HG03521 (cell line): ENCODE data around the gene AHRR.
"Not testable (repeated sequence)": the region's sequence is repeated elsewhere in the genome, so short reads cannot be mapped to it uniquely, and the experiment has no call there.

Source experiments
- ATAC-seq: cut with Tn5 transposase; IDR thresholded peaks from one replicate; pipeline ENCODE4 v1.9.1; 2021; ENCODE audit warnings: mild to moderate bottlenecking, moderate library complexity; ENCODE audit not compliant: unreplicated experiment

The AHRR gene

GRCh38 chr5:362978-363765 is 41.7 kb downstream of the AHRR start:
- ATAC-seq, result no peak

- no peak for ATAC-seq
Measured at GRCh38 chr5:364497-364896, 43.0 kb downstream of the AHRR start.

GRCh38 chr5:366541-367357 is 45.2 kb downstream of the AHRR start:
- no peak for ATAC-seq

GRCh38 chr5:367358-368130 is 46.0 kb downstream of the AHRR start:
- no peak for ATAC-seq

- peak; percentile 44 for ATAC-seq
Measured at GRCh38 chr5:368183-369084, 46.9 kb downstream of the AHRR start.

- peak; percentile 13 for ATAC-seq
Measured at GRCh38 chr5:369151-369868, 47.8 kb downstream of the AHRR start.

- not testable (repeated sequence) for ATAC-seq
Measured at GRCh38 chr5:369869-370236, 48.3 kb downstream of the AHRR start.

GRCh38 chr5:370311-370958 is 48.9 kb downstream of the AHRR start:
- ATAC-seq, result no peak

GRCh38 chr5:370959-371810 is 49.7 kb downstream of the AHRR start:
- no peak for ATAC-seq

- ATAC-seq, result no peak
Measured at GRCh38 chr5:371811-372555, 50.5 kb downstream of the AHRR start.

- ATAC-seq, result no peak
Measured at GRCh38 chr5:372556-372995, 51.1 kb downstream of the AHRR start.

- ATAC-seq, result no peak
Measured at GRCh38 chr5:372996-373709, 51.6 kb downstream of the AHRR start.

GRCh38 chr5:373710-374602 is 52.4 kb downstream of the AHRR start:
- peak; percentile 34 for ATAC-seq

- ATAC-seq, result no peak
Measured at GRCh38 chr5:374631-375335, 53.3 kb downstream of the AHRR start.

- ATAC-seq, result no peak
Measured at GRCh38 chr5:375336-375920, 53.9 kb downstream of the AHRR start.
